ENCODE measurements around the gene MED9. TPM values are rescaled to one million over a fixed set of nuclear protein-coding genes. Genes with fewer than 3 reads are reported as not detected.

The MED9 gene
- total RNA-seq, 1 donor from 2014 or later: 19.3 TPM

DNA sequence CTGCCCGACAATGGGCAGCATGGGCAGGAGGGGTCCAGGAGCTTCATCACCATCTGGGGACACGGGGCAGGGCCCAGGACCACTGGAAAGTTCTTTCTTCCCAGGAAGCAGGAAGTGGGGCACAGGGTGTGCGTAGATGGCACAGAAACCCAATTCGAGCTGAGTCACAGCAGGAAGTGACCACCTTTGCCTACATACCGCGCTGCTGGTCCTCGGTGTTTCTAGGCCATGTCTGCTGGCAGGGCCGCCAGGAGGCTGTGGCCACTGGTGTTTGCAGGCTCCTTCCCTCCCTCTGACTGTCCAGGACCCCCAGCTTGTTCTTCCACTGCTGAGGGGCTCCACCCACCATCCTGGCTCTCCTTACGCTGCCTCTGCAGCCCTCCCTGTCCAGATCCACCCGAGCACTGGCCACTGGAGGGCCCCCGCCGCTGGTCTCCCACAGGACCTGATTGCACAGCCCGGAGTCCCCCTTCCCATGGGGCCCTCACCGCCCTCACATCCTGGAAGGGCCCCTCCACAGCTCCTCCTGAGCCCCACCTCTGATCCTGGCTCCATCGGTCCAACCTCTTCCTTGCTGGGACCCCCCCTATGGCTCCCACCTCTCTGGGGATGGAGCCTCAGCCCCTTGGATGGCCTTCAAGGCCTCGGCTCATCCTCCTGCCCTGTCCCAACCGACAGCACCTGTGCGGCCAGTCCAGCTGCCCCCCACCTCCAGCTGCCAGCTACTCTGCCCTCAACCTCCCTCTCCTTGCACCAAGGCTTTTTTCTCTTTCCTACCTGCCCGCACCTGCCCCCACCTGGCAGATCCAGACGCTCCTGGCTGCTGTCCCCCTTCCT, 33.9 kb downstream of the MED9 start:
- no peak for DNase-seq (ENCODE audit: extremely low spot score, unreplicated experiment)
- no peaks in the 10 kb centered on the region for H3K36me3 Mint-ChIP-seq
- no peak for TF ChIP-seq CTCF (conservative IDR thresholded peaks at IDR 0.05)
- no peaks in the 10 kb centered on the region for H3K27me3 Mint-ChIP-seq
- peaks cover 10% of the 10 kb centered on the region for H3K4me1 Mint-ChIP-seq (ENCODE audit: unreplicated experiment)
- H3K9me3 Mint-ChIP-seq: no peaks in the 10 kb centered on the region
- H3K27ac Mint-ChIP-seq: no peak overlapping the region
- H3K4me3 Mint-ChIP-seq: no peak overlapping the region

DNA sequence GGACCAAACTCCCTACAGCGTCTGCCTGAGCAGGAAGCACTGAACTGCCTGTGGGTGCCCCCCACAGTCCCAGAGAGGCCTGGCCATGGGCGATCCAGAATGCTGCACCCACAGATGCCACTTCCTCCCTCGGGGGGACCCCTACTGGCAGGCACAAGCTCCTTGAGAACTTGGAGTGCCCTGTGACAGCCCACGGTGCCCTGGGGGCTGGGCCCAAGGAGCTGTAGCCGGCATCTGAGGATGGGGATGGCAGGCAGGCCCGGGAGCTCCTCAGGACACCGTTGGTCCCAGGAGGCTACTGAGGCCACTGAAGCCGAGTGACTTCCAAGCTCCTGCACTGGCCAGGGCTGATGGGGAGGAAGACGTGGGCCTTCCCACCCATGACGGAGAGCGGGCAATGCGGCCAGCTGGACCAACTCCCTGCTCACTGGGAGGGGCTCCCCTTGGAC, 34.5 kb downstream of the MED9 start:
- Mint-ChIP-seq H3K4me3 (no peak overlapping the region), H3K36me3 (no peaks in the 10 kb centered on the region), H3K9me3 (no peaks in the 10 kb centered on the region), H3K27ac (no peak overlapping the region), H3K4me1 (ENCODE audit: unreplicated experiment) (peaks cover 16% of the 10 kb centered on the region), H3K27me3 (no peaks in the 10 kb centered on the region)
- no peak for TF ChIP-seq CTCF (conservative IDR thresholded peaks at IDR 0.05)
- no peak for DNase-seq (ENCODE audit: extremely low spot score, unreplicated experiment)

- H3K27ac Mint-ChIP-seq: no peak overlapping the region
- no peak for TF ChIP-seq CTCF (conservative IDR thresholded peaks at IDR 0.05)
- no peak overlapping the region for H3K4me3 Mint-ChIP-seq
- H3K36me3 Mint-ChIP-seq: no peaks in the 10 kb centered on the region
- no peaks in the 10 kb centered on the region for H3K27me3 Mint-ChIP-seq
- DNase-seq (ENCODE audit: extremely low spot score, unreplicated experiment): no peak
- H3K4me1 Mint-ChIP-seq (ENCODE audit: unreplicated experiment): peaks cover 17% of the 10 kb centered on the region
- no peaks in the 10 kb centered on the region for H3K9me3 Mint-ChIP-seq
Measured at GRCh38 chr17:17511881-17512858, 35.4 kb downstream of the MED9 start.

DNA sequence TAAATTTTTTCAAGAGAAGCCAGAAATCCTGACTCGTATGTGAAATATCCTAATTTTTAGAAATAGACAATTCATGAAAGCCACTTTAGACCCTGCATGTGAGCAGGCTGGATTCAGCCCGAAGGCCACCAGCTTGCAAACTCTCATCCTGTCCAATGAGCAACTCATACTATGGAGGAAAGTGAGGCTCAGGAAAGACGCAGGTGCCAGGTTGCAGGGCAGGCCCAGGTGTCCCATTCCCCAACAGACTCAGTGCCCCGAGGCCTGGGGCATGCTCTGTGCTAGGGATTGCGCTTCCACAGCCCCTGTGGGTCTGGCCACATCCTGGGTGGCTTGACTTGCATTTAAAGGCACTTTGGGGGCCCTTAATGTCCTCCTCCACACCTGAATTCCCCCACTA, 36.1 kb downstream of the MED9 start:
- DNase-seq (ENCODE audit: extremely low spot score, unreplicated experiment): no peak
- Mint-ChIP-seq H3K4me3 (no peak overlapping the region), H3K4me1 (ENCODE audit: unreplicated experiment) (peaks cover 17% of the 10 kb centered on the region), H3K27ac (no peak overlapping the region), H3K27me3 (no peaks in the 10 kb centered on the region), H3K36me3 (no peaks in the 10 kb centered on the region), H3K9me3 (no peaks in the 10 kb centered on the region)
- no peak for TF ChIP-seq CTCF (conservative IDR thresholded peaks at IDR 0.05)

- Mint-ChIP-seq H3K4me3 (peak overlapping the region; percentile 7), H3K36me3 (no peaks in the 10 kb centered on the region), H3K4me1 (ENCODE audit: unreplicated experiment) (peaks cover 17% of the 10 kb centered on the region), H3K27ac (no peak overlapping the region), H3K9me3 (no peaks in the 10 kb centered on the region), H3K27me3 (no peaks in the 10 kb centered on the region)
- TF ChIP-seq CTCF (conservative IDR thresholded peaks at IDR 0.05): no peak
- DNase-seq (ENCODE audit: extremely low spot score, unreplicated experiment): no peak
Measured at GRCh38 chr17:17513626-17514025, 36.8 kb downstream of the MED9 start.
